Measurements from ENCODE around the gene TMA7B.
"Not testable (repeated sequence)": the region's sequence is repeated elsewhere in the genome, so short reads cannot be mapped to it uniquely, and the experiment has no call there.

The TMA7B gene

DNA sequence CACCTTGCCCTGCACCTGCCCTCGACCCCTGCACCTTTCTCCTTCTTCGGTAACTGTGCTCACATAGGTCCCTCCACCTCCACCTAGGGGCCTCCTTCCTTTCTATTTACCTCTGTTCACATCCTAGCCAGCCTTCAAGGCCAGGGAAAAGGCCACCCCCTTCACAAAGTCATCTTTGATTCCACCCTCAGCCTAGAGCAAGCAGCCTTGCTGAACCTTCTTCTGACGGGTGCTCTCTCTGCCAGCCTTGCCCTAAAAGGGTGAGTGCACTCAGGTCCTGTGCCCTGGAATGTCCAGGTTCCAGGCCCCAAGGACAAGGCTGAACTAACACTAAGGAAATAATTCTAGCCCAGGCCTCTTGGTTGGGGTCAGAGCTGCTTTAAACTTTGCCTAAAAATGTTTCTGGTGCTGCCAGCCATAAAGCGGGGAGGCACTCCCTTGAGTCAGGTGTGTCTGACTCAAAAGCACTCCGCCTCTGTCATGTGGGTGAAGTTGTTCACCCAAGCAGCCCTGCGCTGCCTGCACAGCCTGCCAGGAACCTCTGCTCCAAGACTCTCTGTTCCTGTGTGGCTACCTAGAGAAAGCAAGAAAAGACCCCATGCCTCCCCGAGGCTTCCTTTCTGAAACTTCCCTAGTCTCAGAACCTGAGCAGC is 25.3 kb downstream of the TMA7B start:
- DNase-seq, result peak in 2 of 6 experiments; percentile 18 to 45

DNA sequence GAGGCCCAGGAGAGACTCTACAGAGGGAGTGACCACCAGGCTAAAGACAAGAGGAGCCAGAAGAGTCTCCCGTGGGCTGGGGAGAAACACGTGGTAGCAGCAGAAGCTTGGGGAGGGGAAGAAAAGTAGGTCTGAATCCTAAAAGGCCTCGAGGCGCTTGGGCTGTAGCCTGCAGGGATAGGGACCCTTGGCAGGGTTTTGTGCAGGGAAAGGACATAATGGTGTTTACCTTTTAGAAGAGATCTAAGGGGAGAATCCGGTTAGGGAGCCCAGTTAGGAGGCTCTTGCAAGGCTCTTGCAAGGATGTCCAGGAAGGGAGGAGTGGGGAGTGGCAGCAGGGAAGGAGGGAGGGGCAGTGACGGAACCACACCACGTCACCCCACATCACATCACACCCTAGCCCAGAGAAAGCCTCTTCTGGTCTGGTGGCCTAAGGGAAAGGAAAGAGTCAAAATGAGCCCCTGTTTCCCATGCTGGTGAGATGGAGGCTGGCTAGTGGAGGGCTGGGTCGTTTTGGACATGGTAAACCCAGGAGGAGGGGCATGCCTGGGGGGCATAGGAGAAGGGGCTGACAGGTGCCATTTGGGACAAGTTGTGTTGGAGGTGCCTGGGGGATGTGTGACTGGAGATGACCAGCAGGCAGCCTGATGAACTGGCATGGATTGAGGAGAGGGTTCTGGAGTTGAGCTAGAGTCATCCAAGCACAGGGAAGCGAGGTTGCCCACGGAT is 28.4 kb downstream of the TMA7B start:
- no peak for DNase-seq

DNA sequence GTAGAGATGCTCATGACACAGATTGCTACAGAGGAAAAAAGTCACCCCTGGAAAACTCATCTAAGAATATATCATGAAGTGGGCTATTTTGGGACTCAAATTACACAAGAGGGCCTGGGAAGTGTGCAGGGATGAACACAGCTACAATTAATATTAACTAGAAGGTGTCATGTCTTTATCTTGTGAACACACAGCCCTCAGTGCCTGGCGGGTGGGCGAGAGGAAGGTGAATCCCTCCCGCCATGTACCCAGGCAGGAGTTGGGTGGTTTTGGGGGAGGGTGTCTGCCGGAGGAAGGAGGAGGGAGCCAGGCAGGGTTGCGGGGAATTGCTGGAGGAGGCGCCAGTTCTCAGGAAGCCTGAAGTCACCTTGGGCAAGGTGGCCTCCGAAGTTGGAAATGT is 29.4 kb downstream of the TMA7B start:
- no peak for DNase-seq

DNA sequence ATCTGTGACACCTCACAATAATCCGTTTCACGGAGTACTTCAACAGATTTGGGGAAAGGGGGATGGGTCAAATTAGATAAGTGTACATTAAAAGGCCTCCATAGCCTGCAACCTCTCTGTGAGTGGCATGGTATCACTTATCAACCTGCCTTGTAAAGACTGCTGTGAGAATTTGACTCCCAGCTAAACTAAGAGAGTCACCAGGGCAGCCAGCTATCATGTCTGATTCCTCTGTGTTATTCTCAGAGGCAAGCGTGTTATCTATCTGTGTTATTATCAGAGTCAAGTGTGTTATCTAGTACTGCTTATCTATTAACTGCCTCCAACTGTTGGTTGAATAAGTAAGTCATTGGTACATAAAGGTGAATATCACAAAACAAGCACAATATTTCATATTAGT is 30.5 kb downstream of the TMA7B start:
- no peak for DNase-seq

DNA sequence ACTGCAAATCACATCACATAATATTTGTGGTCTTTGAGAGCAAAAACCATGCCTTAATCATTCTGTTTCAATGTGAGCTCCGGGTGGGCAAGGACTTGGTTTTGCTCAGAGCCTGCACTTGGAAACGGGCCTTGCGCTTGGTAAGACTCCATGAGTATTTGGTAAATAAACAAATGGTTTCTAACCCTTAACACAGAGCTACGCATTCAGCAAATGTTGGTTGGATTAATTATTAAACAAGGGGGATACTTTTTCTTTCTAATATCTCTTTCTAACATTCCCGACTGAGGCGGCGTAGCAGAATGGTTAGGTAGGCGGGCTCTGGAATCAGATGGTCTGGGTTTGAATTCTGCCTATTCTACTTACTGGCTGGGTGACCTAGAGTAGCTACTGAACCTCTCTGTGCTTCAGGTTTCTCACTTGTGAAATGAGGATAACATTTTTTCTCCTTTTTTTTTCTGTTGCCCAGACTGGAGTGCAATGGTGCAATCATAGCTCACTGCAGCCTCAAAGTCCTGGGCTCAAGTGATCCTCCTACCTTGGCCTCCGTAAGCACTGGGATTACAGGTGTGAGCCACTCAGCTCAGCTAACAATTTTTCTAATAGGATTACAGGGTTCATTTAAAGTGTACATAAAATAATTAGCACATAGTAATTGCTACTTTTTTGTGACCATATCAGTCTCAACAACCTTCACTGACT is 31.1 kb downstream of the TMA7B start:
- no peak for DNase-seq

DNA sequence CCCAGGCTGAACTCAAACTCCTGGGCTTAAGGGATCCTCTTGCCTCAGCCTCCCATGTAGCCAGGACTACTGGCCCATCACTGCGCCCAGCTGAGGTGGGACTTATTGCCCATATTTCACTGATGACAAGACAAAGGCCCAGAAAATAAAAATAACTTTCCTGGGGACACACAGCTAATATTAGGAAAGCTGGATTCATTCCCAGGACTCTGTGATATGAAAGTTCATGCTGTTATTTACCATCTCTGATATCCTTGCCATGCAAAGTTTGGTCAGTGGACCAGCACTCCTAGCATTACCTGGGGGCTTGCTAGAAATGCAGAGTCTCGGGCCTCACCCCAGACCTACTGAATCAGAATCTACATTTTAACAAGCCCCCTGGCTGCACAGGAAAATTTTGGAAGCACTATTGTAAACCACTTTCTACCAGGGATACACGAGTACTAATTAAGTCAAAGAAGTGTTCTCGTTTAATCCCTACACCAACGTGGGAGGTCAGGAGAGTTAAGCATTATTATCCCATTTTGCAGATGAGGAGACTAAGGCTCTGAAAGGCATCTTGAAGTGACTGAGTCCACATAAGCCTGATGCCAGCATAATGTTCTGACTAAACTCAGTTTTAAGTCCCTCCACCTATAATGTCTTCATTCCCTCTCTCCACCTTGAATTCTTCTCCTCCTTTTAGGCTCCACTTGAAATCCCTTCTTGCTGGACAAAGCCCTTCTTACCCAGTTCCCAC is 32.1 kb downstream of the TMA7B start:
- DNase-seq, result no peak

DNA sequence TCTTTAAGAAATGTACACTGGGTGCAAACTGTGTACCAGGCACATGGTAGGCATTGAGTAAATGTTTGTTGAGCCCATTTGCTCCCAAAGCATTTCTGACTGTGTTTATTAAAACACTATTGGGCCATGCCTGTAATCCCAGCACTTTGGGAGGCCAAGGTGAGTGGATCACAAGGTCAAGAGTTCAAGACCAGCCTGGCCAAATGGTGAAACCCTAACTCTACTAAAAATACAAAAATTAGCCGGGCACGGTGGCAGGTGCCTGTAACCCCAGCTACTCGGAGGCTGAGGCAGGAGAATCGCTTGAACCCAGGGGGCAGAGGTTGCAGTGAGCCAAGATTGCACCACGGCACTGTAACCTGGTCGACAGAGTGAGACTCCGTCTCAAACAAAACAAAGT is 32.7 kb downstream of the TMA7B start:
- not testable (repeated sequence) for DNase-seq

DNA sequence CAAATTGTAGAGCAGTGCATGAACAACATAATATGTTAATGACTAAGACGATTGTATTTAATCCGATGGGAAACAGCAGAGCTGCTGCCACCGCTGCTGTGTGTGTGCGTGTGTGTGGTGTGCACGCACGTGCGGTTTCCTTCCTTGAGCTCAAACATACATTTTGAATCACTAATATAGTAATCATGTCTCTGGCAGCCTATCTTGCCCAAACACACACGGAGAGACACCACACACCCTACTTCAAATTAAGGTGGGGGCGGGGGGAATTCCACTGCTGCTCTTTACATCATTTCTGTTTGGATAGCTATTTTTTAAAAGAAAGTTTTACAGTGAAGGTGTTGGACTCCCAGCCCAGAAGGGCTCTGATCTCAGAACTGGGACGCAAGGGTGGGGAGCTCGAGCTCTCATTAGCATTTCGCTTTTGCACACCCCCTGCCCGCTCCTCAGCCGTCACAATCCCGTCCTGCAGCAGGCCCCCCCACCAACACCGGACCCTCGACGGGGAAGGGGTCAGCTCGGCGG is 33.9 kb downstream of the TMA7B start:
- peak; percentile 55 to 82 (median 72) for DNase-seq

DNA sequence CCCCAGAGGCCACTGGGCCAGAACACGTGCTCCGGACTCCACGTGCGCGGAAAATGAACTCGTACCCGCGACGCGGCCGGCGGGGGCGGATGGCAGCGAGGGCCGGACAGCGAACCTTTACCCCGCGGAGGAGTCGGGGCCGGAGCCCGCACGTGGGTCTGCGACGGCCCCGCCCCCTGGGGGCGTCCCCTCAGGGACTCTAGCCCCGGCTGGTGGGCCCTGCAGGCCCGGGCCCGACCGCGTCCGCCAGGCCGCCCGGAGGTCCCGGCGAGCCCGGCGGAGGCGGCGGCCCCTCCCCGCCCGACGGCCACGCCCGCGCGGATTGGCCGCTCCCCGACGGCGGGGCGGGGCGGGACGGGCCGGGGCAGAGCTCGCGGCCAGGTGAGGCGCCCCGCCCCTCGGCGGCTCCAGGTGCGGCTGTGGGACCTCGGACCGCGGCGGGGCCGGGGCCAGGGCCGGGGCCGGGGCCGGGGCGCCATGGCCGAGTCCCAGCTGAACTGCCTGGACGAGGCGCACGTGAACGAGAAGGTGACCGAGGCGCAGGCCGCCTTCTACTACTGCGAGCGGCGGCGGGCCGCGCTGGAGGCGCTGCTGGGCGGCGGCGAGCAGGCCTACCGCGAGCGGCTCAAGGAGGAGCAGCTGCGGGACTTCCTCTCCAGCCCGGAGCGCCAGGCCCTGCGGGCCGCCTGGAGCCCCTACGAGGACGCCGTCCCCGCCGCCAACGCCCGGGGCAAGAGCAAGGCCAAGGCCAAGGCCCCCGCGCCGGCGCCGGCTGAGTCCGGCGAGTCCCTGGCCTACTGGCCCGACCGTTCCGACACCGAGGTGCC is 34.6 kb downstream of the TMA7B start, which contains the start of gene FAM83F:
TSS of gene FAM83F (plus strand) at position 389 of the 827 bp plus-strand sequence. CDS start at position 478, 89 bp downstream.
- DNase-seq, result peak in 5 of 6 experiments; percentile 8 to 36 (median 24)

DNA sequence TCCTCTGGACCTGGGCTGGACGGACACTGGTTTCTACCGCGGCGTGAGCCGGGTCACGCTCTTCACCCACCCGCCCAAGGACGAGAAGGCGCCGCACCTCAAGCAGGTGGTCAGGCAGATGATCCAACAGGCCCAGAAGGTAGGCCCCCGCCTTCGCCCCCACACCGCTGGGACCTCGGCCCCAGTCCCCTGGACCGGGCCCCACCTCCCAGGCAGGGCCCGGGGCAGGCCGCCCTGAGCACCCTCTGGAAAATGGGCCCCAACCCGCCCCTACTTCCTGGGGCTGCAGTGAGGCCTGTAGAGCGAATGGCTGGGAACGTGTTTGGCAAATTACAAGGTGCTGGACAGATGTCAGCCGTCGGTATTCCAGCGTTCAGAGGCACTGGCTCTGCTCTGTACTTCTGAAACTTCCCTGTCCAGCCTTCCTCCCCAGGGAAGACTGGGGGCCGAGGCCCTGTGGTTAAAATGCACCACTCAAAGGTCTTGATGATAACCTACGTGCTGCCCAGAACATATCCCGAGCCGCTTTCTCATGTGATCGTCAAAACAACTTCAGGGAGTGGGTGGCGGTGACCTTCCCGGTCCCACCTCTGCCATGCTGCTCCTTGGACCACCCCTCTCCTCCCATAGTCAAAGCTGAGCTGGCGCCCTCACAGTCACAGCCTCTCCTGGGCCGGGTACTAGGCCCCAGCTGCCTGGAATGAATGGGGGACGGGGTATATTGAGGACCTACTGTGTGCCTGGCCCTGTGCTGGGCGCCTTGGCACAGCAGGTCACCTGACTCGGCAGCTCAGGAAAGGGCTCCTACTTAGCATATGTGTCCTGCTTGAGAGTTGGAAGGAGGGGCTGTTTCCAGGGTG is 35.4 kb downstream of the TMA7B start:
- DNase-seq, result no peak

DNA sequence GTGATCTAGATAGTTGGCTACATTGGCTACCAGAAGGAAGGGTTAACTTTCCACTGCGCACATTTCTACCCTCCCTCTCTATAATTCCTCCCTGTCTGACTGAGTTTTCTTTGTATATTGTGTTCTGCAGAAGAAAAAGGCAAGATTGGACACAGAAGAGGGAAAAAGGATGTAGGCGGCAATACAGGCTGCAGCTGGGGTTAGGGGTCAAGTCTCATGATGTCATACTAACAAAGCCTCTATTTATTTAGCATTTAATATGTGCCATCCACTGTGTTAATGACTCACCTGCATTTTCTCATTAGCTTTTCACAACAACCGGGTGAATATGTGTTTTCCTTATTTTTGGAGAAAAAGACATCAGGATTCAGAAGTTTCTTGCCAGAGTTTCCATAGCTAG is 36.5 kb downstream of the TMA7B start:
- DNase-seq, result no peak

DNA sequence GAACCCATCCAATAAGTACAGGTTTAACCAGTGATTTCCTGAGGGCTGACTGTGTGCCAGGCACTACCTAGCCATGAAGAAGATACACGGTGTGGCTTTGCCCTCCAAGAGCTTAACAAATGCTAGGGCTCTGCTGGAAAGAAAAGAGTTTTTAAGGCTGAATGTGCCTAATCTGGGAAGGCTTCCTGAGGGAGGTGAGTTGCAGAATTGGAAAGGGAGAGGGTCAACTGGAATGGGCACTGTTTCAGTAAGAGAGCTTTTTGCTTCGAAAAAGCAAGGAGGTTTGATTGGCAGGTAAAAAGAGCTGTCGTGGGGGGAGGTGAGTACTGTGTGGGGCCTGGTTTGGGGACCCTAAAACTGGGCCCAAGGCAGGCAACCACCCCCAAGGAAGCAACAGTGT is 37.2 kb downstream of the TMA7B start:
- DNase-seq, result no peak

DNA sequence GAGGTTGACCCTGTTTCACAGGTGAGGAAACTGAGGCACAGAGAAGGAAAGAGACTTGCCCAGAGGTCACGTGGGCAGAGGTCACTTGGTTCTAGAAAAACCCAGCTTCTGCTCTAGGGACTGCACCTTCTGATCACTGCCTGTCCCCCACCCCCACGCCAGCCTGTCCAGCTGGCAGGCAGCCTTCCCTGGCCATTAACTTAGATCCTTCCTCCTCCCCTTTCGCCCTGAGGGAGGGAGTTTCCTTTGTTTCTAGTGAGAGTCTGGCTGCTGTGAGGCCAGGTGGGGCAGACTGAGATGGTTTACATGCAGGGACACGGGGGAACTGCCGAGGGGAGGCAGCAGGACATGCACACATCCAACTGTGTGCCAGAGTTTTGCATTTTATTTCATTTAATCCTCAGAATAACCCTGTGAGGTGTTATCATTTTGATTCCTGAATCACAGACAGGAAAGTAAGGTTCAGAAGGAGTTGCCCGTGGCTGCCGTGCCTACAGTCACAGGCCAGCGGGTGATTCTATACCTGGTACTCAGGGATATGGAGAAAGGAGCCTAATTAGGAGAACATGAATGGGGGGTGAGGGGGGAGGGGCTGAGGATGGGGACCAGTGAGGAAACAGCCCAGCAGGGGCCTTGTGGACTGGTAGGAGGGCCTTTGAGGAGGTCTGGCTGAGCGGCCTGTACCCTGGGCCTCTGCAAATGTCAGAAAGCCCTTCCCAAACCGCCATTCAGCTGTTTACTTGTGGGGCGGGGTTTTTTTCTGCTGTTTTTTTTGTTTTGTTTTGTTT is 37.9 kb downstream of the TMA7B start:
- DNase-seq, result no peak

DNA sequence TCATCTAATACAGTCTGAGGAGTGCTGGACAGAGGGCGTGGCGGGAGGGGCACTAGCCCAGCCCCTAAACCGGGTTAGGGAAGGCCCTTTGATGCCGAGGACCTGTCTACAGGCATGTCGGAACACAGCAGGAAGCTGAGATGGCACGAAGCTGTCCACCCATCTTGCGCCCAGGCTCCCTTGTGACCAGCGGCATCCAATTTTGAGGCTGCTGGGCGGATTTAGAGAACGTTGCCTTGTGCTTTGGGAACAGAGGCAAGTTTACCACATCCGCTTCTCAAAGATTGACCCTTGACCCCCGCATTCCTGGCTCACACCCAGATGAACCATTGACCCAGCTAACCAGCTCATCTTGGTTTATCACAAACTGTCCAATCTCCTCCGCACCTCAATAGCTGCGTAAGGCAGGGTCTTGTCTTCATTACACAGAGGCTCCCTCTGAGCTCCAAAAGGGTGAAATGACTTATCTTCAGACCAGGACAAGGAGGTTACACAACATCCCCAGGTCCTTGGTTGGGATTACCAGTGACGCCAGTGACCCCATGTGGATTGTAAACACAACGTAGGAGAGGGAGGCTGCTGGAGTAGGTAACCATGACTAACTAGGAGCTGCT is 39.1 kb downstream of the TMA7B start:
- no peak for DNase-seq

DNA sequence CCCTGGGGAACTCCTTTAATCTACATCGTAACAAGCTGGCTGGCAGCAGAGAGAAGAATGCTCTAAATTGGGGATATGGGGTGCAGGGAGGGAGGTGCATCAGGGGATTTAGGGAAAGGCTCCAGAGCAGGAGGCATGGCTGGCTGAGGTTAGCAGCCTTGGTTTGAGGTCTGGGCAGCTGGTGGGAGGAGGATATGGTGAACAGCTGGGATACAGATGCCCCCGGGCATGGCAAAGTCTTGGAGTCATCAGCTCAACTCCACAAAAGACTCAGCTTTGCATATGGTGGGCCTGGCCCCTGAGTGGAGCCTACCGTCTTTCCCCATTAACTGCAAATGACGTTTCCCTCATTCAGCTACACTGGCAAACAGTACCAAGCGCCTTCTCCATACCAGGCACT is 40.0 kb downstream of the TMA7B start:
- no peak for DNase-seq

DNA sequence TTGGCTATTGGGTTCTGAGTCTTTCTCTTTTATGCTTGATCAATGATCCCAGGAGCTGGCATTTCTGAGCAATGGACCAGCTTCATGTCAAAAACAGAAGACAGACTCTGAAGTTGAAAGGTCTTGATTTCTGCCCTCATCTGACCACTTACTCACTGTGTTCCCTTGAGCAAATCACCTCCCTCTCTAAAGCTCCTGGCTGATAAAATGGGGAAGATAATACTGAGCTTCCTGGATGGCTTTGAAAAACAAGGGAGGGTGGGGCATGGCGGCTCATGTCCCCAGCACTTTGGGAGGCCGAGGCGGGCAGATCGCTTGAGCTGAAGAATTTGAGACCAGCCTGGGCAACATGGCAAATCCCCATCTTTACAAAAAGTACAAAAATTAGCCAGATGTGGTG is 40.9 kb downstream of the TMA7B start:
- DNase-seq, result no peak

DNA sequence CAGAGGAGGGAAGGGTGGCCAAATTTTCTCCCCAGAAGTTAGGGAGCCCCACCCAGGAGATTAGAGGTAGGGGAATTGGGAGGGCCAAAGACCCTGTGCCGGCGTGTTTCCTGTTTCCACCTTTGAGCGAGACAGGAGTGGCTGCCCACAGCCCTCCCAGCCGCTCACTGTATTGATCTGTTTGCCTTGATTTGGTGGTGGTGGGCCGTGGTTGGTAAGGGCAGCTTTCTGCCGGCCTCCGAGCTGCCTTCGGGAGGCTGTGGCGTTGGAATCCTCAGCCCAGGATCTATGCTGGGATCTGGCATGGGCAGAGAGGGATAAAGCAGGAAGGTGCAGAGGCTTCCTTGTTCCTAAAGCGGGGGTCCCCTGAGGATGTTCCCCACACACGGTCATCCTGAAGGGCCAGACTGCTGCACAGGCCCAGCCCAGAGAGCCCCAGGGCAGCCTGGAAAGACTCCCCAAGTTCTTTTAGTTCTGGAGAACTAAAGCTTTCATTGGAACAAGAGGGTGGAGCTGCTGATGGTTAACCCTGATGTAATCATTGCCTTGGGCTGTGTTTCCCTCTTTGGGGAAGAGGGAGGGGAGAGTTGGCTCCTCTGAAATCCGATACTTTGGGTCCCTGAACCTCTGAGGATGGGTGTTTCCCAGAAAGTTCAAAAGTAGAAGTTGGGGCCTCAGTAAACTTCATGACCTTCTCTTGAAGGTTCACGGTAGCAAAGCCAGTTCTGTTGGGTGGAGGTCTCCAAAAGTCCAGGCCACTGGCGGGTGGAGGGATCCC is 41.8 kb downstream of the TMA7B start:
- DNase-seq, result no peak

DNA sequence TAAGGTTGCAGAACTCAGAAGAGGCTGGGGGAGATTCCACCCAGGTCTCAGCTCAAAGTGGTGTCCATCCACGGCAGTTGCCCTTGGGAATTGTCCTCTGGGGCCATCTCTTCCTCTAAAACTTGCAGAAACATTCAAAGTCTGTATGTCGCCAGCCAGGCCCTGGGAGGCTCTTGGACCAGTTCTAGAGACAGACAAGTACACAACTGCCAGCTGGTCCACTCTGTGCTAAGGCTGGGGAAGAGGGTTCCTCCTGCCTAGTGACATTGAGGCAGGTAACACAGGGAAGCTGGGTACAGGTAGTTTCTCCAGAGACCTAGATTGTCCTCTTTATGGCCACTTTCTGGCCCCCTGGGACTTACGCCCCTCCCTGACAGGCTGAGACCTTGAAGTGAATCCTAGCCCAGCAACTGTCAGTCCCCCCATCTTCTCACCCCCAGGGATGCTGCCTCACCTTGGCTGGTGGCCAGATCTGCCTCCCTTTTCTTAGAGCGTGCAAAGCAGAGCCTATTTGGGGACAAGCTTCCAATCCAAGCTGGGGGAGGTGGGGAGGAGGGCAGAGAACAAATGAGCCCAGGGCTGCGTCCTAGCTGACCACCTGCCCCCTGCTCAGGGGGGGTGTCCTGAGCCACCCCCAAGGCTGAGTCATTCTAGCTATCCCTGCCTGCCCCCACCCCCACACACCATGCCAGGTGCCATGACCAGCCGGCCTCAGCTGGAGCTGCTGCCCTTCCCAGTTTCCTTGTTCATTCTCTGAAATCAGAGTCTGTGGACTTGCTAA is 42.9 kb downstream of the TMA7B start:
- no peak for DNase-seq

Measured in stimulated activated naive CD4-positive, alpha-beta T cell (primary cell).